GM18870 (cell line): ENCODE results near the gene ISOC2.
"Not testable (repeated sequence)": the region's sequence is repeated elsewhere in the genome, so short reads cannot be mapped to it uniquely, and the experiment has no call there.

Experiments used
- ATAC-seq: cut with Tn5 transposase; IDR thresholded peaks from one replicate; pipeline ENCODE4 v1.9.1; 2021; ENCODE audit warnings: moderate library complexity; ENCODE audit not compliant: unreplicated experiment

The ISOC2 gene

GRCh38 chr19:55410168-55410567 lies 51.3 kb downstream of the ISOC2 start:
- no peak for ATAC-seq

DNA sequence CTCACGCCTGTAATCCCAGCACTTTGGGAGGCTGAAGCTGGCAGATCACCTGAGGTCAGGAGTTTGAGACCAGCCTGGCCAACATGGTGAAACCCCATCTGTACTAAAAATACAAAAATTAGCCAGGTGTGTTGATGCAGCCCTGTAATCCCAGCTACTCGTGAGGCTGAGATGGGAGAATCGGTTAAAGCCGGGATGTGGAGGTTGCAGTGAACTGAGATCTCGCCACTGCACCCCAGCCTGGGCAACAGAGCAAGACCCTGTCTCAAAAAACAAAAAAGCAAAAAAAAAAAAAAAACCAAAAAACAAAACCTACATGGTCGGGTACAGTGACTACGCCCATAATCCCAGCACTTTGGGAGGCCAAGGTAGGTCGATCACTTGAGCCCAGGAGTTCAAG lies 52.3 kb downstream of the ISOC2 start:
- not testable (repeated sequence) for ATAC-seq

DNA sequence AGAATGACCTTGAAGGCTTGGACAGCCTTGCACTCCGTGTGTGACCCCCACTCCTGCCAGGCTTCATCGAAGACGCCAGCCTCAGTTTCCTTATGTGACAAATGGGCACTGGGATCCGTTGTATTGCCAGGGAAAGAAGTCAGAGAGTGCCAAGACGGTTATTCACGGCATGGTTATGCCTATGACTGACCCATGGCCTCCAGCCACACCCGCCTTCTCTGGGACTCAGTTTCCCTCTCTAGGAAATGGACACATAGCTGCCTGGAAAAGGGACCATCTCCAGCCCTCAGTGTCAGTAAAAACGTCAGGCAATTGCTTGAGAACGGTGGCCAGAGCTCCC lies 52.9 kb downstream of the ISOC2 start:
- no peak for ATAC-seq

- peak; percentile 77 for ATAC-seq
These were observed 53.5 kb downstream of the ISOC2 start for GRCh38 chr19:55407800-55408532.

DNA sequence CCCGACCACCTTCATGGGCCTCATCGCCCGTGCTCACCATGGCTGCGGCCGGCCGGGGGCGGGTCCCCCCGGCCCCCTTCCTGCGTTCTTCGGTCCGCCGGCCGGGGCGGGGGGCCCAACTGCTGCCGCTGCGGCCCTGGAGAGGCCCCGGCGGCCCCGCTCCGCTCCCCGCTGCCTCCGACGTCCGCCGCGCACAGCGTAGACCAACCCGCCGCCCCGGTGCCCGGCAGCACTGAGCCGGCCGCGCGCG lies 54.0 kb downstream of the ISOC2 start, which contains the start of gene UBE2S:
Gene UBE2S, minus strand, starts transcription at position 239 of the 250 bp plus-strand sequence. Its CDS starts 199 bp downstream, at position 40.
- peak; percentile 59 for ATAC-seq

GRCh38 chr19:55406826-55407549 lies 54.5 kb downstream of the ISOC2 start:
- peak; percentile 3 for ATAC-seq

- no peak for ATAC-seq
These were observed 55.2 kb downstream of the ISOC2 start for GRCh38 chr19:55406091-55406825.

DNA sequence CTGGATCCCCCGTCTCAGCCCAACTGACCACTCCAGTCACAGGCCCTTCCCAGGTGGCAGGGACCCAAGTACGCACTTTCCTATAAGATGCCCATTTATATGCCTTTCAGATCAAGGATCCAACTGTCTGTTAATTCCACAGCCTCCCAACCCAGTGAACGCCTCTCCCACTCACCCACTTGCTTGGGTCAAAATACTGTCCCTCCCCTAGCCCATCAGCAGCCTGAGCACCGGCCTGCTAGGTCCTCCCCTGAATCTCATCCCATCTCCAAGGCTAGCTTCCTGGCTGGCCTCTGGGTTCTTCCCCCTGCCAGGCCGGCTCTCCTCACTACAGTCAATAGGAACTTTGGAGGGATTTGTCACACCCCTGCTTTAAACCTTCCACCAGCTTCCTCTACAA lies 55.8 kb downstream of the ISOC2 start:
- no peak for ATAC-seq
